SH-SY5Y (cell line): Measurements from ENCODE around the gene SLC38A11.

Source experiments
- GATA2 ChIP-seq: IDR thresholded peaks from 2 replicates; pipeline ENCODE4 v1.6.1; 2011; ENCODE audit warnings: mild to moderate bottlenecking, low read depth, low read length
- GATA3 ChIP-seq: IDR thresholded peaks from 2 replicates; pipeline ENCODE4 v1.6.1; 2011; ENCODE audit warnings: low read depth, mild to moderate bottlenecking, low read length, moderate library complexity

DNA sequence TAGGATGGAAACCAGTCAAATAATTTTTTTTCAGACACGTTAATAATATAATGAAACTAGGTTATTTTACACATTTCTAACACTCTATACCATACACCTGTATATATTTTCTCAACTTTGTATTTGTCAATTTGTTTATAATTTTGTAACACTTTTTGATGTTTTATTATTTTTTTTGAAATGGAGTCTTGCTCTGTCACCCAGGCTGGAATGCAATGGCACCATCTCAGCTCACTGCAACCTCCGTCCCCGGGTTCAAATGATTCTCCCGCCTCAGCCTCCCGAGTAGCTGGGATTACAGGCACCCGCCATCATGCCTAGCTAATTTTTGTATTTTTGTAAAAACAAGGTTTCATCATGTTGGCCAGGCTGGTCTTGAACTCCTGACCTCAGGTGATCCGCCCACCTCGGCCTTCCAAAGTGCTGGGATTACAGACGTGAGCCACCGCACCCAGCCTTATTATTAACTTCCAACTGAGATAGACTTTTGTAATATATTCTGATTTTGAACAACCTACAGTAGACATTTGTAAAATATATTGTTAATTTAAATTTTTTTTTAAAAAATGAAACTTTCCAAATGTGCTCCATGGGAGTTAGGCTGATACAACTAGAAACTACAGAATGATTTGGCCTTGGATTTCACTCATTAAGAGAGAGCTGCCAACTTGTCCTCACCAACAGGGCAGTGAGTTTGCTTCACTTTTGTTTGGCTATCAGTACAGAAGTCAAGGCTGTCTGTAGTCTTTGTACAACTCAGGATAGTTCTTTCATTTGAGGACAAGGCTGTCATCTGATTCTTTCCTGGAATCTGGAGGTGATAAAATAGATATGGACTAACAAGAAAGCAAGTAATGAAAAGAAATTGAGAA lies 79.8 kb downstream of the SLC38A11 start:
- TF ChIP-seq GATA2 = no peak
- no peak for TF ChIP-seq GATA3
